Measurements from ENCODE around the gene MAN2B2.
"Not testable (repeated sequence)": the region's sequence is repeated elsewhere in the genome, so short reads cannot be mapped to it uniquely, and the experiment has no call there.

The MAN2B2 gene

DNA sequence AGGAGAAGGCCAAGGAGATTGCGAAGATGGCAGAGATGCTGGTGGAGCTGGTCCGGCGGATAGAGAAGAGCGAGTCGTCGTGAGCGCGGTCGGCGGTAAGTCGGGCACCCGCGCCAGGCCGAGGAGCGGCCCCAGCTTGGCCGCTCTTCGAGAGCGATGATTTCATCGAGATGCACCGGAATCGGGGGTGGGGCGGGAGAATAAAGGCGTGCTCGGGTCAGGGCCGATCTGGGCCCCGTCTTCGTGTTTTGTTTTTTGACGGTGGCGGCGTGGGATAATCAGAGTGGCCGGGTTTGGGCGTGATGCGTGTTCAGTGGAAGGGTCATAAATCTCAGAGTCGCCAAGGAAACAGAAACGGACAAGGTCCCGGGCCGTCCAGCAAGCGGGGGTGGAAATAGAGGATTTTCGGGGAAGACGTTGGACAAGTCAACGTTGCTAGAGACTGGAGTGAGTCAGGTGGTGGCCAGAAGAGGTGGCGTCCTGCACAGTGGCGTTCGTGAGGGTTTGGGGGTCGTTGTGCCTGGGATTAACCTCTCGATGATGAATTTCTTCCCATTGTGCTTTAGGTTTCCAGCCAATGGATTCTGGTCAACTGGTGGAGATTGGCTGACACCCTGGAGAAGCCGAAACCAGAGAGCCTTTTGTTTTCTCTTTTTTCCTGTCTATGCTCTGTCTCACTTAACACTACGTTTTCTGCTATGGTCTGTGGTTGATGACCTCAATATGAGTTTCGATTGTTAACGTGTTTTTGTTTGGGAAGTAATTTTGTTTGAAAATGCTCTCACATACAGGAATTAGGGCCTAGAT is 66.4 kb downstream of the MAN2B2 start:
- DNase-seq (ENCODE audit: insufficient read length, low spot score) (no peak), FAIRE-seq (no peak)
- TF ChIP-seq POLR2A (IDR thresholded peaks at IDR 0.05; ENCODE audit: low read depth, low read length) = peak; percentile 50
- no peak for TF ChIP-seq TAF1 (IDR thresholded peaks at IDR 0.05; ENCODE audit: low read depth, low read length)
- no peak; the same call in 1 of the 2 replicates for TF ChIP-seq POLR2AphosphoS5 (IDR thresholded peaks at IDR 0.05; ENCODE audit: low read depth, low read length)

- FAIRE-seq (no peak), DNase-seq (ENCODE audit: insufficient read length, low spot score) (no peak)
- TF ChIP-seq POLR2A (IDR thresholded peaks at IDR 0.05; ENCODE audit: low read depth, low read length) (no peak; the same call in 1 of the 2 replicates), SPI1 (IDR thresholded peaks at IDR 0.05; ENCODE audit: low read depth, low read length) (no peak), POU2F2 (IDR thresholded peaks at IDR 0.05; ENCODE audit: low read depth, low read length) (no peak), TAF1 (IDR thresholded peaks at IDR 0.05; ENCODE audit: low read depth, low read length) (no peak), PAX5 (IDR thresholded peaks at IDR 0.05; ENCODE audit: insufficient read depth, low read length, severe bottlenecking) (no peak), POLR2AphosphoS5 (IDR thresholded peaks at IDR 0.05; ENCODE audit: low read depth, low read length) (no peak)
These were observed 67.0 kb downstream of the MAN2B2 start for GRCh38 chr4:6641971-6642320.

- TF ChIP-seq TAF1 (IDR thresholded peaks at IDR 0.05; ENCODE audit: low read depth, low read length) = no peak
- no peak for TF ChIP-seq POLR2A (IDR thresholded peaks at IDR 0.05; ENCODE audit: low read depth, low read length)
- TF ChIP-seq SPI1 (IDR thresholded peaks at IDR 0.05; ENCODE audit: low read depth, low read length) = no peak
- FAIRE-seq (no peak), DNase-seq (ENCODE audit: insufficient read length, low spot score) (no peak)
These were observed 68.3 kb downstream of the MAN2B2 start for GRCh38 chr4:6643141-6643847.

- no peak for DNase-seq (ENCODE audit: insufficient read length, low spot score)
- FAIRE-seq = no peak
- TF ChIP-seq TAF1 (IDR thresholded peaks at IDR 0.05; ENCODE audit: low read depth, low read length) (no peak), POU2F2 (IDR thresholded peaks at IDR 0.05; ENCODE audit: low read depth, low read length) (no peak)
These were observed 70.0 kb downstream of the MAN2B2 start for GRCh38 chr4:6644792-6645530.

DNA sequence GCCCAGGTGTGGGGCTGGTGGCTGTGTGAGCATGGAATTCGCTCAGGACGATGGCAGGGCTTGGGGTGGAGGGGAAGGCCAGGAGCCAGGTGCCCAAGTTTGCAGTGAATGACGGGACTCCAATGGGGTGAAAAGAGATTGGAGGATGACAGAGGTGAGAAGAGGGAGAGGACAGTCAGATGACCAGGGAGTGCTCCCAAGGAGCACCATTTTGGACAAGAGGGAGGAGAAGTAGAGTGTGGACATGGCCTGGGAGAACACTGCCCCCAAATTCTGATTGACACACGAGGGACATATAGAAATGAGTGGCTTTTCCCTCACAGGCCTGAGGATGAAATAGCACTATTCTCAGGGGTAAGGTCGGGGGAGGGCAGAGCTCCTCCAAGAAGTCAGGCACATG is 72.2 kb downstream of the MAN2B2 start:
- DNase-seq (ENCODE audit: insufficient read length, low spot score) = no peak
- no peak for FAIRE-seq
- TF ChIP-seq SPI1 (IDR thresholded peaks at IDR 0.05; ENCODE audit: low read depth, low read length) = no peak
- no peak for TF ChIP-seq POLR2A (IDR thresholded peaks at IDR 0.05; ENCODE audit: low read depth, low read length)
- TF ChIP-seq POU2F2 (IDR thresholded peaks at IDR 0.05; ENCODE audit: low read depth, low read length) = no peak

GRCh38 chr4:6647582-6648230 is 72.7 kb downstream of the MAN2B2 start:
- TF ChIP-seq PAX5 (IDR thresholded peaks at IDR 0.05; ENCODE audit: insufficient read depth, low read length, severe bottlenecking) (no peak), TAF1 (IDR thresholded peaks at IDR 0.05; ENCODE audit: low read depth, low read length) (no peak), POLR2AphosphoS5 (IDR thresholded peaks at IDR 0.05; ENCODE audit: low read depth, low read length) (no peak), POLR2A (IDR thresholded peaks at IDR 0.05; ENCODE audit: low read depth, low read length) (no peak), SPI1 (IDR thresholded peaks at IDR 0.05; ENCODE audit: low read depth, low read length) (no peak), POU2F2 (IDR thresholded peaks at IDR 0.05; ENCODE audit: low read depth, low read length) (no peak)
- no peak for DNase-seq (ENCODE audit: insufficient read length, low spot score)
- FAIRE-seq = no peak

DNA sequence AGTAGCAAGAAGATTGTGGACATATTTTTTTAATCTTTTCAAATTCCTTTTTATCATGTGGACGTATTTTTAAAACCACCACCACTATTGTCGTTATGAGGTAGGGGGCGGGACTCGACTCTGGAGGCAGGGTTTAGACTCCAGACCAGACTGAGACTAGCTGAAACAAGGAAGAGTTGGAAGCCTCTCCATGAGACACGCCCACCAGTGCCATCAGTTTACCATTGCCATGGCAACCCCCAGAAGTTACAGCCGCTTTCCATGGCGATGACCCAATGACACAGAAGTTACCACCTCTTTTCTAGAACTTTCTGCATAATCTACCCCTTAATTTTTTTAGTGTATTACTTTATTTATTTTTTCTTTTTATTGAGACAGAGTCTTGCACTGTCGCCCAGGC is 74.2 kb downstream of the MAN2B2 start:
- FAIRE-seq = no peak
- no peak for DNase-seq (ENCODE audit: insufficient read length, low spot score)
- TF ChIP-seq POLR2A (IDR thresholded peaks at IDR 0.05; ENCODE audit: low read depth, low read length) = no peak
- no peak for TF ChIP-seq POU2F2 (IDR thresholded peaks at IDR 0.05; ENCODE audit: low read depth, low read length)
- TF ChIP-seq TAF1 (IDR thresholded peaks at IDR 0.05; ENCODE audit: low read depth, low read length) = no peak
- TF ChIP-seq PAX5 (IDR thresholded peaks at IDR 0.05; ENCODE audit: insufficient read depth, low read length, severe bottlenecking) = no peak
- no peak for TF ChIP-seq POLR2AphosphoS5 (IDR thresholded peaks at IDR 0.05; ENCODE audit: low read depth, low read length)
- no peak for TF ChIP-seq SPI1 (IDR thresholded peaks at IDR 0.05; ENCODE audit: low read depth, low read length)

- not testable (repeated sequence) for FAIRE-seq; DNase-seq (ENCODE audit: insufficient read length, low spot score)
These were observed 79.2 kb downstream of the MAN2B2 start for GRCh38 chr4:6654211-6654610.

GRCh38 chr4:6655291-6655690 is 80.3 kb downstream of the MAN2B2 start:
- FAIRE-seq; DNase-seq (ENCODE audit: insufficient read length, low spot score): not testable (repeated sequence)

DNA sequence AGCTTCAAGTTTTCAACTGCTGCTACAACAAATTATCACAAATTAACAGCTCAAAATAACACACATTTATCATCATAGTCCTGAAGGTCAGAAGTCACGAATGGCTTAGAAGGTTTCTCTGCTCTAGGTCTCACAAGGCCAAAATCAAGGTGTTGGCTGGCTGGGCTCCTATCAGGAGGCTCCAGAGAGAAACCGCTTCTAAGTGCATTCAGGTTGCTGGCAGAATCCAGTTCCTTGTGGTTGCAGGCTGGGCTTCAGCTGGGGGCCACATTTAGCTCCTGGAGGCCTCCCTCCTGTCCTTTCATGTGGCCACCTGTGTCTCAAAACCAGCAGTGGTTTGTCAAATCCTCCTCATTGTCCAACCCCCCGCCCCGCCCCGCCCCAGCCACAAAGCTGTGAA is 80.9 kb downstream of the MAN2B2 start:
- DNase-seq (ENCODE audit: insufficient read length, low spot score) = no peak
- TF ChIP-seq POU2F2 (IDR thresholded peaks at IDR 0.05; ENCODE audit: low read depth, low read length) (no peak), POLR2AphosphoS5 (IDR thresholded peaks at IDR 0.05; ENCODE audit: low read depth, low read length) (no peak), PAX5 (IDR thresholded peaks at IDR 0.05; ENCODE audit: insufficient read depth, low read length, severe bottlenecking) (no peak), SPI1 (IDR thresholded peaks at IDR 0.05; ENCODE audit: low read depth, low read length) (no peak)
- no peak for FAIRE-seq
